Measurements from ENCODE around the gene PURB. TPM values are rescaled to one million over a fixed set of nuclear protein-coding genes. Genes with fewer than 3 reads are reported as not detected.

The PURB gene
- total and polyA plus RNA-seq, 2 of the 4 experiments (the other 2 are of a cell fraction) = 6.3 to 8.8 TPM

DNA sequence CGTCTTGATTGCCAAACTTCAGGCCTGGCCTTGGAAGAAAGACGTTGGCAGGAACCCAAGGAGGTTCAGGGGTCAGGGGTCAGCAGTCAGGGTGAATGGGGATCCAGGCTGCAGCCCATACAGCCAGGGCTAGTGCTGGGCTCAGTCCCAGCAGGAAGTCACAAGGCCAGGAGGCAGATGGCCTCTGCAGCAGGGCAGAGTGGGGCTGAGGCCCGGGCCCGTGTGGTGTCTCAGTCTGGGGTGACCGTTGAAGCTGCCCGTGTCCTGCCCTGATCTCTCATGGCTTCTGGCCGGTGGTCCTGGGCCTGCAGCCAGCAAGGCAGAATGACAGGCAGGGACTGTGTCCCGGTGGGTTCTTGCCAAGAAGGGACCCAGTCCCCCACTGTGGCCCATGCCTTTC, 26.6 kb upstream of the PURB start:
- Histone ChIP-seq H3K23ac (ENCODE audit: low read depth, low read length) (no peak overlapping the region), H3K4me2 (ENCODE audit: low read depth, low read length) (no peak overlapping the region), H2BK15ac (ENCODE audit: low read depth, low read length) (no peak overlapping the region), H3K4me3 (ENCODE audit: insufficient read depth, low read depth, low read length) (no peak overlapping the region), H2BK20ac (ENCODE audit: low read depth, low read length) (no peak overlapping the region), H2BK120ac (ENCODE audit: low read depth, low read length) (no peak overlapping the region), H3K14ac (replicated peaks; ENCODE audit: low read depth, low read length) (no peak overlapping the region), H4K20me1 (ENCODE audit: insufficient read depth, low read length) (no peaks in the 10 kb centered on the region), H3K36me3 (ENCODE audit: control insufficient read depth, insufficient read depth, low read length) (no peaks in the 10 kb centered on the region), H3K18ac (ENCODE audit: low read depth, low read length) (no peak overlapping the region), H4K5ac (ENCODE audit: low read depth, low read length) (no peak overlapping the region), H3K4me1 (ENCODE audit: control insufficient read depth, insufficient read depth, low read length) (peaks cover 2% of the 10 kb centered on the region), H3K9ac (ENCODE audit: low read depth, low read length) (no peak overlapping the region), H3K79me1 (ENCODE audit: low read depth in 1 of 2, low read length in 2 of 2) (no peaks in the 10 kb centered on the region), H3K9me3 (ENCODE audit: control insufficient read depth, insufficient read depth, low read length) (no peaks in the 10 kb centered on the region), H3K27me3 (ENCODE audit: control insufficient read depth, insufficient read depth, low read length) (no peaks in the 10 kb centered on the region), H4K8ac (ENCODE audit: low read depth in 2 of 2, low read length in 2 of 2) (no peak overlapping the region), H3K9me1 (ENCODE audit: insufficient read depth, low read length) (peaks cover 3% of the 10 kb centered on the region; the same call in 1 of the 2 replicates), H2AK5ac (ENCODE audit: low read depth, low read length) (no peak overlapping the region), H2BK5ac (ENCODE audit: low read depth, low read length, poor library complexity, severe bottlenecking) (no peak overlapping the region), H4K91ac (ENCODE audit: insufficient read depth, low read depth, low read length) (no peak overlapping the region), H2AK9ac (replicated peaks; ENCODE audit: low read depth, low read length, poor library complexity) (no peak overlapping the region), H3K4ac (ENCODE audit: low read depth, low read length) (no peak overlapping the region), H2AFZ (replicated peaks; ENCODE audit: low read length, poor library complexity) (no peak overlapping the region), H3K56ac (ENCODE audit: extremely low read depth, insufficient read depth, low read length) (no peak overlapping the region), H3K27ac (ENCODE audit: insufficient read depth, low read length) (no peak overlapping the region)
- ATAC-seq (ENCODE audit: low read depth) = no peak
- in situ Hi-C loops (cut with MboI; ENCODE audit: low sequenced_read_pairs) = no loop called here
- POLR2A ChIA-PET (ENCODE audit: unreplicated experiment) = no interaction called here
- no TSS peak for BruUV-seq (replicated peaks)
- dilution Hi-C loops (cut with HindIII; ENCODE audit: low sequenced_read_pairs, unreplicated experiment) = no loop called here
- TF ChIP-seq ELK1 (IDR thresholded peaks at IDR 0.05; ENCODE audit: borderline replicate concordance, low read depth, low read length) = no peak
- no peak for TF ChIP-seq POLR2A (IDR thresholded peaks at IDR 0.05; ENCODE audit: low read depth, low read length)
- no peak for TF ChIP-seq RAD21 (IDR thresholded peaks at IDR 0.05; ENCODE audit: low read length)
- no peak for TF ChIP-seq FOS (IDR thresholded peaks at IDR 0.05; ENCODE audit: low read depth, low read length)
- no peak for TF ChIP-seq BHLHE40 (IDR thresholded peaks at IDR 0.05; ENCODE audit: low read depth, low read length)
- TF ChIP-seq CHD1 (IDR thresholded peaks at IDR 0.05; ENCODE audit: low read depth, low read length) = no peak
- TF ChIP-seq CEBPB (IDR thresholded peaks at IDR 0.05; ENCODE audit: low read depth, low read length) = no peak
- no peak for TF ChIP-seq MXI1 (IDR thresholded peaks at IDR 0.05; ENCODE audit: borderline replicate concordance, low read depth, low read length)
- no peak for TF ChIP-seq SMC3 (IDR thresholded peaks at IDR 0.05; ENCODE audit: low read depth, low read length)
- TF ChIP-seq CTCF (conservative IDR thresholded peaks at IDR 0.05; ENCODE audit: low read depth, low read length) = no peak
- no peak for TF ChIP-seq RCOR1 (IDR thresholded peaks at IDR 0.05; ENCODE audit: insufficient replicate concordance, low read length)
- no peak for TF ChIP-seq MAFK (IDR thresholded peaks at IDR 0.05; ENCODE audit: low read depth, low read length)
- TF ChIP-seq MAZ (IDR thresholded peaks at IDR 0.05; ENCODE audit: borderline replicate concordance, low read depth, low read length) = no peak
- TF ChIP-seq, protein P1, sequence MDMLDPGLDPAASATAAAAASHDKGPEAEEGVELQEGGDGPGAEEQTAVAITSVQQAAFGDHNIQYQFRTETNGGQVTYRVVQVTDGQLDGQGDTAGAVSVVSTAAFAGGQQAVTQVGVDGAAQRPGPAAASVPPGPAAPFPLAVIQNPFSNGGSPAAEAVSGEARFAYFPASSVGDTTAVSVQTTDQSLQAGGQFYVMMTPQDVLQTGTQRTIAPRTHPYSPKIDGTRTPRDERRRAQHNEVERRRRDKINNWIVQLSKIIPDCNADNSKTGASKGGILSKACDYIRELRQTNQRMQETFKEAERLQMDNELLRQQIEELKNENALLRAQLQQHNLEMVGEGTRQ (IDR thresholded peaks at IDR 0.05; ENCODE audit: low read depth, low read length) = no peak
- no peak for TF ChIP-seq RFX5 (IDR thresholded peaks at IDR 0.05; ENCODE audit: low read depth, low read length)
- TF ChIP-seq NFE2L2 (IDR thresholded peaks at IDR 0.05; ENCODE audit: low read depth, low read length) = no peak
- WGBS, 2 experiments (ENCODE audit: extremely low coverage in 2 of 2, insufficient read length in 1 of 2) = 59% methylated on average over 7 of the region's 8 CpGs; no CpG with 5 or more reads in 1 of the 2 experiments
- DNase-seq = no peak
- intact Hi-C loops (cut with micrococcal nuclease) = no loop called here
- CTCF ChIA-PET = no interaction called here
